ENCODE data around the gene RNF227. TPM values are rescaled to one million over a fixed set of nuclear protein-coding genes. Genes with fewer than 3 reads are reported as not detected.

The RNF227 gene
- total and polyA plus RNA-seq, 2 of the 13 experiments (the other 11 are each of a cell fraction or from before 2014, with no cell fraction given): 0.20 to 0.79 TPM

- TF ChIP-seq ZNF281 (CRISPR knock-in tag; IDR thresholded peaks at IDR 0.05; ENCODE audit: borderline replicate concordance): no peak
- no peak for TF ChIP-seq ZC3H4 (CRISPR knock-in tag; IDR thresholded peaks at IDR 0.05; ENCODE audit: borderline replicate concordance)
- peak; percentile 76 for TF ChIP-seq HIVEP1 (CRISPR knock-in tag; IDR thresholded peaks at IDR 0.05)
- no peak for TF ChIP-seq ZNF33B (CRISPR knock-in tag; IDR thresholded peaks at IDR 0.05)
- TF ChIP-seq FOXK2 (IDR thresholded peaks at IDR 0.05): no peak
- TF ChIP-seq SAP130 (CRISPR knock-in tag; IDR thresholded peaks at IDR 0.05; ENCODE audit: low read depth): peak; percentile 80
- TF ChIP-seq, protein P1, sequence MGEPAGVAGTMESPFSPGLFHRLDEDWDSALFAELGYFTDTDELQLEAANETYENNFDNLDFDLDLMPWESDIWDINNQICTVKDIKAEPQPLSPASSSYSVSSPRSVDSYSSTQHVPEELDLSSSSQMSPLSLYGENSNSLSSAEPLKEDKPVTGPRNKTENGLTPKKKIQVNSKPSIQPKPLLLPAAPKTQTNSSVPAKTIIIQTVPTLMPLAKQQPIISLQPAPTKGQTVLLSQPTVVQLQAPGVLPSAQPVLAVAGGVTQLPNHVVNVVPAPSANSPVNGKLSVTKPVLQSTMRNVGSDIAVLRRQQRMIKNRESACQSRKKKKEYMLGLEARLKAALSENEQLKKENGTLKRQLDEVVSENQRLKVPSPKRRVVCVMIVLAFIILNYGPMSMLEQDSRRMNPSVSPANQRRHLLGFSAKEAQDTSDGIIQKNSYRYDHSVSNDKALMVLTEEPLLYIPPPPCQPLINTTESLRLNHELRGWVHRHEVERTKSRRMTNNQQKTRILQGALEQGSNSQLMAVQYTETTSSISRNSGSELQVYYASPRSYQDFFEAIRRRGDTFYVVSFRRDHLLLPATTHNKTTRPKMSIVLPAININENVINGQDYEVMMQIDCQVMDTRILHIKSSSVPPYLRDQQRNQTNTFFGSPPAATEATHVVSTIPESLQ (CRISPR knock-in tag; conservative IDR thresholded peaks at IDR 0.05): no peak
- TF ChIP-seq ZNF713 (CRISPR knock-in tag; IDR thresholded peaks at IDR 0.05): no peak
- TF ChIP-seq, protein P2, sequence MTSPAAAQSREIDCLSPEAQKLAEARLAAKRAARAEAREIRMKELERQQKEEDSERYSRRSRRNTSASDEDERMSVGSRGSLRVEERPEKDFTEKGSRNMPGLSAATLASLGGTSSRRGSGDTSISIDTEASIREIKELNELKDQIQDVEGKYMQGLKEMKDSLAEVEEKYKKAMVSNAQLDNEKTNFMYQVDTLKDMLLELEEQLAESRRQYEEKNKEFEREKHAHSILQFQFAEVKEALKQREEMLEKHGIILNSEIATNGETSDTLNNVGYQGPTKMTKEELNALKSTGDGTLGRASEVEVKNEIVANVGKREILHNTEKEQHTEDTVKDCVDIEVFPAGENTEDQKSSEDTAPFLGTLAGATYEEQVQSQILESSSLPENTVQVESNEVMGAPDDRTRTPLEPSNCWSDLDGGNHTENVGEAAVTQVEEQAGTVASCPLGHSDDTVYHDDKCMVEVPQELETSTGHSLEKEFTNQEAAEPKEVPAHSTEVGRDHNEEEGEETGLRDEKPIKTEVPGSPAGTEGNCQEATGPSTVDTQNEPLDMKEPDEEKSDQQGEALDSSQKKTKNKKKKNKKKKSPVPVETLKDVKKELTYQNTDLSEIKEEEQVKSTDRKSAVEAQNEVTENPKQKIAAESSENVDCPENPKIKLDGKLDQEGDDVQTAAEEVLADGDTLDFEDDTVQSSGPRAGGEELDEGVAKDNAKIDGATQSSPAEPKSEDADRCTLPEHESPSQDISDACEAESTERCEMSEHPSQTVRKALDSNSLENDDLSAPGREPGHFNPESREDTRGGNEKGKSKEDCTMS (CRISPR knock-in tag; conservative IDR thresholded peaks at IDR 0.05): no peak
- no peak for TF ChIP-seq FOSL1 (CRISPR knock-in tag; IDR thresholded peaks at IDR 0.05; ENCODE audit: borderline replicate concordance)
- no peak; the same call in 1 of the 2 replicates for TF ChIP-seq ZNF891 (CRISPR knock-in tag; IDR thresholded peaks at IDR 0.05)
- no peak for TF ChIP-seq ZNF747 (CRISPR knock-in tag; IDR thresholded peaks at IDR 0.05; ENCODE audit: borderline replicate concordance)
- no peak for TF ChIP-seq PHB2 (IDR thresholded peaks at IDR 0.05; ENCODE audit: partially characterized antibody)
- TF ChIP-seq POGZ (CRISPR knock-in tag; IDR thresholded peaks at IDR 0.05): 0 out of 2 replicates have a peak, but pooled peaks have one; percentile 27
- TF ChIP-seq SUZ12 (IDR thresholded peaks at IDR 0.05; ENCODE audit: low read depth, low read length): no peak
- peak; percentile 55; the same call in 1 of the 2 replicates for TF ChIP-seq MXD4 (CRISPR knock-in tag; IDR thresholded peaks at IDR 0.05)
- TF ChIP-seq ZNF788 (CRISPR knock-in tag; IDR thresholded peaks at IDR 0.05; ENCODE audit: borderline replicate concordance): 0 out of 2 replicates have a peak, but pooled peaks have one; percentile 56
- no peak for TF ChIP-seq FOXM1 (CRISPR knock-in tag; IDR thresholded peaks at IDR 0.05)
- TF ChIP-seq EZH2 (conservative IDR thresholded peaks at IDR 0.05; ENCODE audit: low read depth, low read length): no peak
- no peak for TF ChIP-seq MAFK (conservative IDR thresholded peaks at IDR 0.05 in 1 of 2, IDR thresholded peaks at IDR 0.05 in 1 of 2; ENCODE audit: low read length in 2 of 2)
- TF ChIP-seq RBM39 (IDR thresholded peaks at IDR 0.05; ENCODE audit: low read depth, low read length, poor library complexity, severe bottlenecking): peak; percentile 12
- TF ChIP-seq IRX3 (CRISPR knock-in tag; IDR thresholded peaks at IDR 0.05; ENCODE audit: borderline replicate concordance, low read depth): no peak
- TF ChIP-seq SIN3A (IDR thresholded peaks at IDR 0.05; ENCODE audit: borderline replicate concordance, low read depth, low read length): peak; percentile 50; the same call in 1 of the 2 replicates
- no peak for TF ChIP-seq ZNF253 (CRISPR knock-in tag; IDR thresholded peaks at IDR 0.05; ENCODE audit: borderline replicate concordance)
These were observed 28.5 kb downstream of the RNF227 start (continued) for GRCh38 chr17:7887482-7888183.
